DMS53 (cell line): Measurements from ENCODE around the gene CDH8.
A peak's percentile ranks its signal among the peaks of the same experiment; 100 is the strongest.

Experiments
- DNase-seq: peaks from one replicate; lab custom pipeline; 2025; lab: John Stamatoyannopoulos, UW

Gene CDH8

GRCh38 chr16:62036101-62036801 lies at the start of gene CDH8:
Gene CDH8, minus strand, starts transcription at chr16:62036438. Its CDS starts 15,035 bp downstream, at chr16:62021403.
- peak; percentile 55 for DNase-seq

- peak; percentile 26 for DNase-seq
Measured at GRCh38 chr16:62079236-62079635, 43.0 kb upstream of the CDH8 start.

- DNase-seq = peak; percentile 60
Measured at GRCh38 chr16:62077998-62078397, 41.8 kb upstream of the CDH8 start.

- DNase-seq = no peak
Measured at GRCh38 chr16:62076886-62077285, 40.6 kb upstream of the CDH8 start.

GRCh38 chr16:62068747-62069146 lies 32.5 kb upstream of the CDH8 start:
- DNase-seq = peak; percentile 55

GRCh38 chr16:62067981-62068380 lies 31.7 kb upstream of the CDH8 start:
- DNase-seq = no peak

- peak; percentile 75 for DNase-seq
Measured at GRCh38 chr16:62067182-62067581, 30.9 kb upstream of the CDH8 start.

- DNase-seq = peak; percentile 32
Measured at GRCh38 chr16:62066747-62067146, 30.5 kb upstream of the CDH8 start.

- no peak for DNase-seq
Measured at GRCh38 chr16:62064173-62064572, 27.9 kb upstream of the CDH8 start.

GRCh38 chr16:62060089-62060488 lies 23.9 kb upstream of the CDH8 start:
- no peak for DNase-seq

GRCh38 chr16:62059527-62059926 lies 23.3 kb upstream of the CDH8 start:
- no peak for DNase-seq

- DNase-seq = no peak
Measured at GRCh38 chr16:62058412-62058811, 22.2 kb upstream of the CDH8 start.

- DNase-seq = no peak
Measured at GRCh38 chr16:62051942-62052341, 15.7 kb upstream of the CDH8 start.

GRCh38 chr16:62050793-62051192 lies 14.6 kb upstream of the CDH8 start:
- DNase-seq = no peak

- no peak for DNase-seq
Measured at GRCh38 chr16:62046801-62047200, 10.6 kb upstream of the CDH8 start.

- DNase-seq = peak; percentile 82
Measured at GRCh38 chr16:62041401-62041800, 5.2 kb upstream of the CDH8 start.

- DNase-seq = no peak
Measured at GRCh38 chr16:62038646-62039045, 2.4 kb upstream of the CDH8 start.

- DNase-seq = peak; percentile 37
Measured at GRCh38 chr16:62038225-62038624, 2.0 kb upstream of the CDH8 start.

- DNase-seq = no peak
Measured at GRCh38 chr16:62036802-62037135, 531 bp upstream of the CDH8 start.

GRCh38 chr16:62035115-62036092 lies 834 bp downstream of the CDH8 start:
- peak; percentile 50 for DNase-seq

- peak; percentile 44 for DNase-seq
Measured at GRCh38 chr16:62034231-62035114, 1.8 kb downstream of the CDH8 start.

GRCh38 chr16:62033065-62033464 lies 3.2 kb downstream of the CDH8 start:
- DNase-seq = no peak
